Sciatic nerve (tissue), 2 donors: ENCODE results near the gene ZNF777. TPM values are rescaled to one million over a fixed set of nuclear protein-coding genes. Genes with fewer than 3 reads are reported as not detected.
"Not testable (repeated sequence)": the region's sequence is repeated elsewhere in the genome, so short reads cannot be mapped to it uniquely, and the experiment has no call there.

Experiments
- ATAC-seq: fragments of 200-7000 bp; cut with Tn5 transposase; one replicate; pipeline ENCODE4 v1.9.1; 2020; ENCODE audit warnings: mild to moderate bottlenecking, moderate library complexity
- DNase-seq: peaks from one replicate; pipeline ENCODE4 v3.0.0-alpha.2; 2020; ENCODE audit warnings: low spot score
- intact Hi-C: fragments of 100-400 bp; cut with DNase I; formaldehyde crosslinking; loops from one replicate; pipeline ENCODE4 v1.14.2; 2022
- total RNA-seq: library from RNA; stranded (reverse); fragmentation: NEBNext Ultra II Directional; extraction: Animal tissue kit (Norgen Biotek cat#: 25700); gene quantifications from one replicate; pipeline ENCODE4 v1.2.1, GENCODE V29; 2021
- donor health status: DM: no; HTN: no; CAD: no.
- donor health status: DM: no; HTN: no; CAD: no.

Gene ZNF777
- total RNA-seq, 1 donor from 2014 or later, result 10.3 TPM

- no peak for DNase-seq
- intact Hi-C loops, result no loop called here
- peak; percentile 22 for ATAC-seq
Observed at GRCh38 chr7:149423449-149424110, 37.3 kb downstream of the ZNF777 start.

- no peak for ATAC-seq
- DNase-seq, result no peak
- intact Hi-C loops, result no loop called here
Observed at GRCh38 chr7:149422914-149423301, 38.0 kb downstream of the ZNF777 start.

- DNase-seq (no peak), ATAC-seq (peak; percentile 84)
- intact Hi-C loops, result no loop called here
Observed at GRCh38 chr7:149422162-149422913, 38.5 kb downstream of the ZNF777 start.

GRCh38 chr7:149420006-149420405 lies 40.9 kb downstream of the ZNF777 start:
- intact Hi-C loops, result no loop called here
- no peak for DNase-seq
- no peak for ATAC-seq

- DNase-seq, result no peak
- intact Hi-C loops, result no loop called here
- ATAC-seq, result peak; percentile 46
Observed at GRCh38 chr7:149415391-149416071, 45.3 kb downstream of the ZNF777 start.

- intact Hi-C loops, result no loop called here
- ATAC-seq, result peak; percentile 93
- peak; percentile 76 for DNase-seq
Observed at GRCh38 chr7:149414745-149415390, 46.0 kb downstream of the ZNF777 start.

GRCh38 chr7:149414171-149414570 lies 46.7 kb downstream of the ZNF777 start:
- ATAC-seq, result no peak

GRCh38 chr7:149413083-149413482 lies 47.8 kb downstream of the ZNF777 start:
- DNase-seq, intact Hi-C loops, ATAC-seq: not testable (repeated sequence)

More at GRCh38 chr7:149414171-149414570, 46.7 kb downstream of the ZNF777 start:
- intact Hi-C loops, result no loop called here
- no peak for DNase-seq

- ATAC-seq (no peak), DNase-seq (no peak)
- intact Hi-C loops, result no loop called here
Observed at GRCh38 chr7:149409895-149410294, 51.0 kb downstream of the ZNF777 start.

- intact Hi-C loops, result no loop called here
- ATAC-seq (no peak), DNase-seq (no peak)
Observed at GRCh38 chr7:149404825-149405224, 56.0 kb downstream of the ZNF777 start.

- intact Hi-C loops, result no loop called here
- DNase-seq, result no peak
- no peak for ATAC-seq
Observed at GRCh38 chr7:149404396-149404795, 56.5 kb downstream of the ZNF777 start.

- intact Hi-C loops, result no loop called here
Observed at GRCh38 chr7:149398195-149398820, 62.6 kb downstream of the ZNF777 start.

GRCh38 chr7:149397470-149398043 lies 63.3 kb downstream of the ZNF777 start:
- intact Hi-C loops, result no loop called here
- no peak for DNase-seq
- ATAC-seq, result no peak

More at GRCh38 chr7:149398195-149398820, 62.6 kb downstream of the ZNF777 start:
- DNase-seq, result no peak
- no peak for ATAC-seq

- intact Hi-C loops, DNase-seq, ATAC-seq: not testable (repeated sequence)
Observed at GRCh38 chr7:149388550-149389335, 72.1 kb downstream of the ZNF777 start.

GRCh38 chr7:149386514-149386913 lies 74.3 kb downstream of the ZNF777 start:
- intact Hi-C loops, ATAC-seq, DNase-seq: not testable (repeated sequence)

GRCh38 chr7:149385195-149385950 lies 75.5 kb downstream of the ZNF777 start:
- DNase-seq, result no peak
- intact Hi-C loops, result no loop called here
- ATAC-seq, result no peak
